ENCODE measurements around the gene WBP2.

GRCh38 chr17:75822800-75823166, 32.4 kb downstream of the WBP2 start:
- TF ChIP-seq CTCF (IDR thresholded peaks at IDR 0.05) (no peak), POLR2A (IDR thresholded peaks at IDR 0.05) (no peak)
